Activated naive CD8-positive, alpha-beta T cell treated with anti-CD3 and anti-CD28 coated beads, Interleukin-2, amount 50 U/mL, for 16 hours (primary cell): ENCODE results near the gene GLB1L3.

Source experiments
- DNase-seq: peaks from one replicate; pipeline ENCODE4 v3.0.0-alpha.2; 2020; ENCODE audit warnings: low read depth, low spot score

GLB1L3 gene

GRCh38 chr11:134275534-134276395 lies at the start of gene GLB1L3:
TSS of gene GLB1L3 (plus strand) at chr11:134276379. CDS start at chr11:134276741, 362 bp downstream.
- peak; percentile 52 for DNase-seq

- no peak for DNase-seq
These were observed 49.3 kb upstream of the GLB1L3 start for GRCh38 chr11:134226806-134227325.

DNA sequence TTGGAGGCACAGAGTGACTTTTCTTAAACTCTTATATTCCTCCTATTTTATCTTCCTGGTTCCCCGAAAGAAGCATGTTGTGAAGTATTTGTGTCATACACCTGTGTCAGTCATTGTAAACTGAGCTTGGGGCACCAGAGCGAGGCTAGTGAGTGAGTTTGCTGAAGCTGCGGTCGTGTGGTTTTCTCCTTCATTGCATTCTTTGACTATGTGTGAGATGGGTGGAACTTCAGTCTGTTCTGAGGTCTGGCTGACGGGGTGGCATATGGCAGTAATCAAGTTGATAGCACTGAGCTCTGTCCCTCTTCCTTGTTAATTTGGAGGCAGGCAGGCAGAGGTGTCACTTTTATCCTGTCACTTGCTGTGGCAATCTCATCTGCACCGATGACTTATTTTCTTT lies 47.6 kb upstream of the GLB1L3 start:
- DNase-seq: no peak

DNA sequence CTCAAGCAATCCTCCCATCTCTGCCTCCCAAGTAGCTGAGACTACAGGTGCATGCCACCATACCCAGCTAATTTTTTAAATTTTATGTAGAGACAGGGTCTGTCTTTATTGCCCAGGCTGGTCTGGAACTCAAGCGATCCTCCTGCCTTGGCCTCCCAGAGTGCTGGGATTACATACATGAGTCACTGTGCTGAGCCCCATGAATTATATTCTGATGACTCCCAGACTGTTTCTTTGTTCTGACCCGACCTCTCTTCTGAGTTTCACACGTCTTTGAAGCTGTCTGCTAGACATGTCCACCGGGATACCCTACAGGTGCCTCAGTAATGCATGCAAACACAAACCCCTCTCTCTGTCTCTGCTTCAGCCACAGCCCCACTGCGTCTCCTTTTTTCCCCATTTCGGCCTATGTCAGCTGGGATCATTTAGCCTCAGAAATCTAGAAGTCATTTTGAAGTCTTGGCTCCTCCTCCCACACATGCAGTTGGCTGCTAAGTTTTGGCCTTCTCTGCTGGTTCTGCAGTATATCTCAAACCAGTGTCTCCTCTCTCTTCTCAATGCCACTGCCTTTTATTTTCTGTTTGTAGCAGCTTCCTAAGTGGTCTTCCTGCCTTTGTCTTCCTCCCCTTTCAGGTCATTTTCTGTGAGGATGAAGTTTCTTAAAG lies 46.9 kb upstream of the GLB1L3 start:
- no peak for DNase-seq

GRCh38 chr11:134230339-134230738 lies 45.8 kb upstream of the GLB1L3 start:
- DNase-seq: no peak

GRCh38 chr11:134231958-134232659 lies 44.1 kb upstream of the GLB1L3 start:
- DNase-seq: no peak

DNA sequence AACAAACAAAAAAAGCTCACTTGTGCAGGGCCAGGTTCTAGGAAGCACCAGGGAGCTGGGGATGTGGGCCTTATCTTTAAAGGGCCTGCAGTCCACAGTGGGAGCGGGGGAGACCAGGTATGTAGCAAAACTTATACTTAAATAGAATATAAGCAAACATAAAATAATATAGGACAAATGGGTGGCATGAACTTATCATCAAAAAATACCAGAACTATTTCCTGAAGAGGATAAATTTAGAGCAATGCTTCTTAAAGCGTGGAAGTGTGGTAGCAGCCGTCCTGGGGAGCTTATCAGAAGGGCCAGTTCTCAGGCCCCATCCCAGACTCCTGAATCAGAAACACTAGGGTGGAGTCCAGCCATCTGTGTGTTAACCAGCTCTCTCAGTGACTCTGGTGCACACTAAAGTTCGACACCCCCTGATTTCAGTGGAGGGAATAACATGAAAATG lies 42.4 kb upstream of the GLB1L3 start:
- no peak for DNase-seq

- DNase-seq: no peak
These were observed 40.8 kb upstream of the GLB1L3 start for GRCh38 chr11:134235399-134235798.

- no peak for DNase-seq
These were observed 39.2 kb upstream of the GLB1L3 start for GRCh38 chr11:134236834-134237556.

DNA sequence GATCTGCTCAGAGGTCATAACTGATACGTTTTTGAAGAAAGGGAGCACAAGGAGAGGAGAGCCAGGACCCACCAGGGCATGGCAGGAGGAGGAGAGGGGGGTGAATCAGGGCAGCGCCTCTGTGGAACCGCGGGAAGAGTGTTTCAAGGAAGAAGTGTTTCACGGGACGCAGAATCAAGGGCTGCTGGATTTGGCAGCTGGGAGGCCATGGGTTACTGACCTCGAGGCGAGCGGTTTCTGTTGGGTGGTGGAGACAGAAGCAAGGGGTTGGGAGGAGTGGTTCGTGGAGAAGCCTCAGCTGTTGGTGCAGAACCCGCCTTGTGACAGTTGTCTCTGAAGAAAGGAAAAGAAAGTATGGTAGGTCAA lies 38.6 kb upstream of the GLB1L3 start:
- no peak for DNase-seq

DNA sequence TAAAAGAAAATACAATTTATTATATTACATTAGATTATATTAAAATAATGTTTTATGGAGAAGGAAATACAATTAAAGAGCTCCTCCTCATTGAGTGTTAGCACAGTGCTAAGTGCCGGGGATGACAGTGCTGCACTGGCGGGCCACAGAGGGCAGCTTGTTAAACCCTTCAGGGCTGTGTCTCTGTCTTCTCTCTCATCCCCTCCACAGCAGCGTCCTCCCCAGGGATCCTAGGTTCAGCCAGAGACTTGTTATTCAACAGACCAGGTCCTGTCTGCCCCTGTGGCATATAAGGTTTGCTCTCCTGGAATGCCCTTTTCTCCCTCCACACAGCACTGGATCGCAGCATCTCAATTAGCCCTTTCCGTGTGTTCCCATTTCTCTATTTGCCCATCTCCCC lies 37.2 kb upstream of the GLB1L3 start:
- DNase-seq: no peak

DNA sequence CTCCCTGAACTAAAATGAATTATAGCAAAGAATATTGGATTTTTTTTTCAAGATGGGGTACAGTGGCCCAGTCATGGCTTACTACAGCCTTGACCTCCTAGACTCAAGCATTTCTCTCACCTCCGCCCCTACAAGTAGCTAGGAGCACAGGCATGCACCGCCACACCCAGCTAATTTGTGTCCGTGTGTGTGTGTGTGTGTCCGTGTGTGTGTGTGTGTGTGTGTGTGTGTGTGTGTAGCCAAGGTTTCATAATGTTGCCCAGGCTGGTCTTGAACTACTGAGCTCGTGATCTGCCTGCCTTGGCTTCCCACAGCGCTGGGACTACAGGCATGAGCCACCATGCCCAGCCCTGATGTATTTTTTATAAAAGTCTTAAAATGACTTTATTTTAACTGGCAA lies 35.6 kb upstream of the GLB1L3 start:
- DNase-seq: no peak

GRCh38 chr11:134242376-134242775 lies 33.8 kb upstream of the GLB1L3 start:
- DNase-seq: no peak

DNA sequence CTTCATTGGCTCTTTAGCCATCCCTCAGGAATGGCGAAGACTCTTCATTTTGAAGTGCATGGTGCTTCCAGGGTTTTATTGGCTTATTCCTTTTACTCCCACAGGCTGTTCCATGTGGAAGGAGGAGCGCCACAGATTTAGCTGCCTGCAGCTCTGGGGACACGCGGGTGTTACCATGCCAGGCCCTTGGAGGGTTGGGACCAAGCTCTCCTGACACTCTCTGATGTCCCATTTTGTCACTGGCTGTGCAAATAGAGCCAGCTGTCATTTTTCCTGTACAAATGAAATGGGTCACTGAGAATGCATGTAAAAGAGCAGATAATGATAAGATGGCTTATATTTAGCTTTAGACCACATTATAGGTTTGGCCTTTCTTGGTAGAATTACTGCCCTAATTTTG lies 32.3 kb upstream of the GLB1L3 start:
- DNase-seq: no peak

DNA sequence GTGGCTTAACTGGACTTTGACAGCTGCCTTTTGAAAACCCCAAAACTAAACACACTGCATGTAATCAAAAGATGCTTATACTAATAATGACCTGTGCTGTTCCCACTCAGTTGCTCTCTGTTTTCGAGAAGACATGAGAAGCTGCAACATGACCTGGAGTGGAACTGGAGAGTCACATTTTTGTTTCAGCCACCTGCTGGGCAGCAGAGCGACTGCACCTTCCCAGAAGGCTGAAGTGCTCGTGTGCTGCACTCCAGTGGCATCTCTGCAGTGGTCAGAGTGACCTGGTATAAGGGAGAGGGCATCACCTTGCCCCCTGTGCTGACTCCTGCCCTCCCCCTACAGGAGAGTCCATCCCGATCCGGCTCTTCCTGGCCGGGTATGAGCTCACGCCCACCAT lies 31.6 kb upstream of the GLB1L3 start:
- no peak for DNase-seq

DNA sequence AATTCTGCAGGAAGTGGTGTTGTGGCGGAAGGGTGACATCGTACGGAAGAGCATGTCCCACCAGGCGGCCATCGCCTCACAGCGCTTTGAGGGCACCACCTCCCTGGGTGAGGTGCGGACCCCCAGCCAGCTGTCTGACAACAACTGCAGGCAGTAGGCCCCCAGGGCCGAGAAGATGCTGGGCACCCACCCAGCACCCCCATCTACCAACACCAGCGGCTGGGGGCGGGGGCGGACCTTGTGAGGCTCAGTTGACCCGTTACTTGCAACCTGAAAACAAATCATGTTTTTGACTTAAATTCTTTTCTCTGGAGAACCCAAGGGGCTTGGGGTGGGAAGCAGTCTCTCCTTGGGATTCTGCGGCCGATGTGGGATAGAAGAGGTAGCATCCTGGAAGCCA lies 30.7 kb upstream of the GLB1L3 start:
- DNase-seq: no peak

- DNase-seq: no peak
These were observed 30.1 kb upstream of the GLB1L3 start for GRCh38 chr11:134246100-134246499.

DNA sequence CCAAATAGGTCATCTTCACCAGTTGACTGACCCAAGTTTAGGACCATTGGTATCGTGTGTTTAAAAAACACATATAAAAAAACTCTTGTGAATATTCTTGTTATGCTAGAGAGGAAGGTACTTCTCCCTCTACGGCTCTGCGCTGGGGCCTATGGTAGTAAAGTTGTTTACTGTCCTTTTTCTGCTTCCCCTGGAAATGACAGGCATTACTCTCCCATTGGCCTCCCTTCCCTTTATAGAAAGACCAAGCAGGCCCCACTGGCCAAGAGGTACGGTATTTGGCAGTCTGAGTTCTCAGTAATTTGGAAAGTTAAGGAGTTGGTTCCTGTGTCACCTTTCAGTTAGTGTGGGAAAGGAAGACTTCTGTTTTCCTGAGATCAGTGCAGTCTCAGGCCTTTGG lies 29.5 kb upstream of the GLB1L3 start:
- DNase-seq: no peak

- DNase-seq: no peak
These were observed 27.2 kb upstream of the GLB1L3 start for GRCh38 chr11:134248910-134249480.

DNA sequence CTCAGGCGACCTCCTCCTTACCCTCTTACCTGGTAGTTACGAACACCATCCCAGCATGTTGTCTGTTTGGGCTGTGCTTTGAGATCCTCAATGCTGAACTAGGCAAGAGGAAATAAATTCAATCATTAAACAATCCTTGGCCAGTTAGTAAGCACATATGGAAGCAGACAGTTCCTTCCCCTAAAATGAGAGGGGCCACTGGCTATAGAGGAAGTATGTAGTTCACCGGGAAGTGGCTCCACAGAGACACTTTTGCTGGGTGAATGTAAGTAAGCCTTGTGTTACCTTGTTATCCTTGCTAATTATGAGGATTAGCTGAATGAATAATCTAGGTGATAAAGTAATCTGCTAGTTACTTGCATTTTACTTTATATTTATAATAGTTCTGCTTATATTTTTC lies 25.9 kb upstream of the GLB1L3 start:
- no peak for DNase-seq

GRCh38 chr11:134250675-134251074 lies 25.5 kb upstream of the GLB1L3 start:
- DNase-seq: no peak
